HG02588 (cell line): ENCODE results near the gene WARS2.
"Not testable (repeated sequence)": the region's sequence is repeated elsewhere in the genome, so short reads cannot be mapped to it uniquely, and the experiment has no call there.

ENCODE experiments used
- ATAC-seq: cut with Tn5 transposase; IDR thresholded peaks from one replicate; pipeline ENCODE4 v1.9.1; 2021; ENCODE audit warnings: mild to moderate bottlenecking, moderate library complexity; ENCODE audit not compliant: unreplicated experiment

WARS2 gene

GRCh38 chr1:119140177-119141019 lies at the start of gene WARS2:
Gene WARS2, minus strand, starts transcription at chr1:119140653. Its CDS starts 9 bp downstream, at chr1:119140644.
- ATAC-seq, result peak; percentile 96

- ATAC-seq, result no peak
Measured at GRCh38 chr1:119188926-119189325, 48.5 kb upstream of the WARS2 start.

- ATAC-seq, result no peak
Measured at GRCh38 chr1:119187416-119187815, 47.0 kb upstream of the WARS2 start.

- ATAC-seq, result no peak
Measured at GRCh38 chr1:119186471-119186870, 46.0 kb upstream of the WARS2 start.

GRCh38 chr1:119184972-119185371 lies 44.5 kb upstream of the WARS2 start:
- no peak for ATAC-seq

- no peak for ATAC-seq
Measured at GRCh38 chr1:119181218-119181617, 40.8 kb upstream of the WARS2 start.

- ATAC-seq, result no peak
Measured at GRCh38 chr1:119179051-119179450, 38.6 kb upstream of the WARS2 start.

- not testable (repeated sequence) for ATAC-seq
Measured at GRCh38 chr1:119172927-119173326, 32.5 kb upstream of the WARS2 start.

GRCh38 chr1:119171381-119172010 lies 31.0 kb upstream of the WARS2 start:
- not testable (repeated sequence) for ATAC-seq

- no peak for ATAC-seq
Measured at GRCh38 chr1:119163396-119163795, 22.9 kb upstream of the WARS2 start.

GRCh38 chr1:119160866-119161265 lies 20.4 kb upstream of the WARS2 start:
- ATAC-seq, result no peak

- no peak for ATAC-seq
Measured at GRCh38 chr1:119160409-119160808, 20.0 kb upstream of the WARS2 start.

GRCh38 chr1:119159966-119160365 lies 19.5 kb upstream of the WARS2 start:
- no peak for ATAC-seq

- no peak for ATAC-seq
Measured at GRCh38 chr1:119159111-119159510, 18.7 kb upstream of the WARS2 start.

- not testable (repeated sequence) for ATAC-seq
Measured at GRCh38 chr1:119156761-119157160, 16.3 kb upstream of the WARS2 start.

- not testable (repeated sequence) for ATAC-seq
Measured at GRCh38 chr1:119155069-119155468, 14.6 kb upstream of the WARS2 start.

GRCh38 chr1:119150150-119150549 lies 9.7 kb upstream of the WARS2 start:
- ATAC-seq, result no peak

GRCh38 chr1:119147661-119148090 lies 7.2 kb upstream of the WARS2 start:
- ATAC-seq, result no peak

GRCh38 chr1:119146466-119146865 lies 6.0 kb upstream of the WARS2 start:
- ATAC-seq, result no peak

- no peak for ATAC-seq
Measured at GRCh38 chr1:119144813-119145212, 4.4 kb upstream of the WARS2 start.

GRCh38 chr1:119143706-119144105 lies 3.3 kb upstream of the WARS2 start:
- ATAC-seq, result no peak

GRCh38 chr1:119141660-119142059 lies 1.2 kb upstream of the WARS2 start:
- ATAC-seq, result no peak
